Measurements from ENCODE around the gene SNX5.

SNX5 gene

DNA sequence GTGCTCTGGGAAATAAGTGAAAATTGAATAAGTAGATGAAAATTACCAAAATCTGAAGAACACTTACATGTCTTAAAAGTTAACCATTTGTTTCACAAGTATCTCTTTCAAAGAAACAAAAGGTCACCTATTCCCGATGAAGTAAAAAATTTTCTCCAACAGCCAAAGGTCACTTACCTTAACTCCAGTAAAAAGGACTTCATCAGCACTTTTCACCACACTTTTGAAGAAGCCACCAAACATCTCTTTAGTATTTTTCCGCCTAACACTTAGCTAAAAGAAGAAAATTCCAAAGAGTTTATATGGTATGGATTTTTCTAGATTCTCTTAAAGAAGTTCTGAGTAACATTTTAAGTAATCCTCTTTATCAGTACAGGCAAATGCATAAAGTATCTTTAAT is 17.3 kb downstream of the SNX5 start:
- no peak overlapping the region for H3K27ac ChIP-seq
- TF ChIP-seq ZFX (IDR thresholded peaks at IDR 0.05; ENCODE audit: borderline replicate concordance) = no peak
- TF ChIP-seq, protein P1, sequence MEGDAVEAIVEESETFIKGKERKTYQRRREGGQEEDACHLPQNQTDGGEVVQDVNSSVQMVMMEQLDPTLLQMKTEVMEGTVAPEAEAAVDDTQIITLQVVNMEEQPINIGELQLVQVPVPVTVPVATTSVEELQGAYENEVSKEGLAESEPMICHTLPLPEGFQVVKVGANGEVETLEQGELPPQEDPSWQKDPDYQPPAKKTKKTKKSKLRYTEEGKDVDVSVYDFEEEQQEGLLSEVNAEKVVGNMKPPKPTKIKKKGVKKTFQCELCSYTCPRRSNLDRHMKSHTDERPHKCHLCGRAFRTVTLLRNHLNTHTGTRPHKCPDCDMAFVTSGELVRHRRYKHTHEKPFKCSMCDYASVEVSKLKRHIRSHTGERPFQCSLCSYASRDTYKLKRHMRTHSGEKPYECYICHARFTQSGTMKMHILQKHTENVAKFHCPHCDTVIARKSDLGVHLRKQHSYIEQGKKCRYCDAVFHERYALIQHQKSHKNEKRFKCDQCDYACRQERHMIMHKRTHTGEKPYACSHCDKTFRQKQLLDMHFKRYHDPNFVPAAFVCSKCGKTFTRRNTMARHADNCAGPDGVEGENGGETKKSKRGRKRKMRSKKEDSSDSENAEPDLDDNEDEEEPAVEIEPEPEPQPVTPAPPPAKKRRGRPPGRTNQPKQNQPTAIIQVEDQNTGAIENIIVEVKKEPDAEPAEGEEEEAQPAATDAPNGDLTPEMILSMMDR (IDR thresholded peaks at IDR 0.05) = no peak

GRCh38 chr20:17950670-17951069 is 17.9 kb downstream of the SNX5 start:
- TF ChIP-seq, protein P1 (IDR thresholded peaks at IDR 0.05) = no peak
- no peak for TF ChIP-seq ZFX (IDR thresholded peaks at IDR 0.05; ENCODE audit: borderline replicate concordance)
- no peak overlapping the region for H3K27ac ChIP-seq

DNA sequence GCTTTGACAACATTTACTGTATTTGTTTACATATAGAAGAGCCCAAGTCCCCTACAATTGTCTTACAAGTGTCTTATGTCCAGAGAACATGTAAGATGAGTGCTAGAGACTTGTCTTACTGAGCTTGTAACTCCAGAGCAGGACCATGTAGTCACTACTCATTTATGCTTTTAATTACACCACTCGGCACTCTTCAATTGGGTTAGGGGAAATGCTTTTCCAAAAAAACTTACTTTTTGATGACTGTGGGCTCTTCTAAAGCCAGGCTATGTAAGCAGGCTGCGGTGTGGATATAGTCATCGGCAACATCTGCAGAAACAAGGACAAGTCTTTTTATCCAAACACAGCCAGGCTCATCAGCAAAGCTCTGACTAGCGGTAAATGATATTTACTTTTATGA is 18.7 kb downstream of the SNX5 start:
- H3K27ac ChIP-seq = no peak overlapping the region
- TF ChIP-seq, protein P1 (IDR thresholded peaks at IDR 0.05) = no peak
- no peak for TF ChIP-seq ZFX (IDR thresholded peaks at IDR 0.05; ENCODE audit: borderline replicate concordance)

- H3K27ac ChIP-seq = no peak overlapping the region
- TF ChIP-seq ZFX (IDR thresholded peaks at IDR 0.05; ENCODE audit: borderline replicate concordance) = no peak
- TF ChIP-seq, protein P1 (IDR thresholded peaks at IDR 0.05) = no peak
These were observed 20.2 kb downstream of the SNX5 start for GRCh38 chr20:17948442-17948841.

DNA sequence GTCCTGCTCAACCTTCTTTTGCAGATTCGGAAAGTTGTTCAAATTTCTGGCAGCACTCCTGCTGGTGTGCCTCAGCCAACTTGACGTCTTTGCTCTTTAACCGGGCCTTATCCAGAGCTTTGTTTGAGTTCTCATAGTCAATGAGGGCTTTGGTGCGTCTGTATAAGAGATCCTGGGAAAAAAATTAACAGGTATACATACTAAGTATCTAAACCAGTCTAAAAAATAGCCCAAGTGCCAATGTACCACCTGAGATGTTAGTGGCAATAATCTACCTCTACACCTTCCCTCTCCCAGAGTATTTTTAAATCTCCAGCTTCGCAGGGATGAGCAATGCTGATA is 21.1 kb downstream of the SNX5 start:
- no peak for TF ChIP-seq ZFX (IDR thresholded peaks at IDR 0.05; ENCODE audit: borderline replicate concordance)
- TF ChIP-seq, protein P1 (IDR thresholded peaks at IDR 0.05) = no peak
- H3K27ac ChIP-seq = no peak overlapping the region

GRCh38 chr20:17946572-17947473 is 21.8 kb downstream of the SNX5 start:
- H3K27ac ChIP-seq = no peak overlapping the region

GRCh38 chr20:17946040-17946439 is 22.6 kb downstream of the SNX5 start:
- TF ChIP-seq ZFX (IDR thresholded peaks at IDR 0.05; ENCODE audit: borderline replicate concordance) = no peak
- TF ChIP-seq, protein P1 (IDR thresholded peaks at IDR 0.05) = no peak
- no peak overlapping the region for H3K27ac ChIP-seq

More at GRCh38 chr20:17946572-17947473, 21.8 kb downstream of the SNX5 start:
- TF ChIP-seq ZFX (IDR thresholded peaks at IDR 0.05; ENCODE audit: borderline replicate concordance) = no peak
- TF ChIP-seq, protein P1 (IDR thresholded peaks at IDR 0.05) = no peak
